Measurements from ENCODE around the gene HNRNPDL.
"Not testable (repeated sequence)": the region's sequence is repeated elsewhere in the genome, so short reads cannot be mapped to it uniquely, and the experiment has no call there.

Gene HNRNPDL

DNA sequence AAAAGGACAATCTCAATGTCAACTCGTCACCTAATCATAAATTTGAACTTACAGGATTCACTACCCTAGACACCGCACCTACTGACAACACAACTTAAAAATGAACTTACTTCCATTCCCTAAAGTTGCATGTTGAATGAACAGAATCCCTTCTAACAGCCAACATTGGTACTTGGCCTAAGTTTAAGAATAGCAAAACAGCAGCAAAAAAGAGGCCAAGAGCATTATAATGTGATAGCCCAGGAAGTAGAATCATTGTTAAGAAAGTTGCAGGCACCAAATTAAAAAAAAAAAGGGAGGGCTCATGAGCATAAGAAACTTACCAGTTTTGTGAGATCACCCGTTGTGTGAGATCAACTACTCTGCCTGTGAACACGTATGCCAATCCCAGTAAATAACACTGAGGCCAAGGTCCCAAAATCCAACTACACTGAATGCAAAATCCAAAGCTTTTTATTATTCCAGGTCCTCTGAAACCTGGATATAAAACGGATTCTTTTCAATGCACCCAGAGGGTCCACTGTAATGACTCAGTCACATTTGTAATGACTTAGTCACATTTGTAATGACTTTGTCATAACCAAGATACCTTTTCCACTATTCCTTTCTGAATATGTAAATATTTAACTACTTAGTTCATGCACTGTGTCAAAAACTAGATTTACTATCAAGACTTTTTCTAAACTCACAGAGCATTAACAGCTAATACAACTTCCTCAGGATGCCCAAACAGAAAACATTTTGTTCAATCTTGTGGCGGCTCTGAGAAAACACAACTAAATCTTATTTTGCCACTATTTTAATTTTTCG lies 6.8 kb downstream of the HNRNPDL start:
- Histone ChIP-seq H3K4me3 (ENCODE audit: insufficient read depth, low read depth, low read length, poor library complexity, severe bottlenecking) (no peak overlapping the region), H3K9me3 (ENCODE audit: control insufficient read depth, low read length) (no peaks in the 10 kb centered on the region), H3K27ac (ENCODE audit: insufficient read depth, low read length, poor library complexity, severe bottlenecking) (no peak overlapping the region), H3K4me1 (ENCODE audit: control insufficient read depth, insufficient read depth, low read length, poor library complexity, severe bottlenecking) (peaks cover 19% of the 10 kb centered on the region), H3K27me3 (replicated peaks; ENCODE audit: control insufficient read depth, insufficient read depth, low read length, poor library complexity, severe bottlenecking) (no peaks in the 10 kb centered on the region), H3K36me3 (ENCODE audit: control insufficient read depth, insufficient read depth, low read length) (peaks cover 42% of the 10 kb centered on the region)
- DNase-seq: no peak

GRCh38 chr4:82422616-82423015 lies 7.6 kb downstream of the HNRNPDL start:
- H3K9me3 ChIP-seq (ENCODE audit: control insufficient read depth, low read length): no peaks in the 10 kb centered on the region
- peaks cover 42% of the 10 kb centered on the region for H3K36me3 ChIP-seq (ENCODE audit: control insufficient read depth, insufficient read depth, low read length)
- H3K27me3 ChIP-seq (replicated peaks; ENCODE audit: control insufficient read depth, insufficient read depth, low read length, poor library complexity, severe bottlenecking): no peaks in the 10 kb centered on the region
- no peak overlapping the region for H3K27ac ChIP-seq (ENCODE audit: insufficient read depth, low read length, poor library complexity, severe bottlenecking)
- no peak for DNase-seq
- no peak overlapping the region for H3K4me3 ChIP-seq (ENCODE audit: insufficient read depth, low read depth, low read length, poor library complexity, severe bottlenecking)
- peaks cover 12% of the 10 kb centered on the region for H3K4me1 ChIP-seq (ENCODE audit: control insufficient read depth, insufficient read depth, low read length, poor library complexity, severe bottlenecking)

DNA sequence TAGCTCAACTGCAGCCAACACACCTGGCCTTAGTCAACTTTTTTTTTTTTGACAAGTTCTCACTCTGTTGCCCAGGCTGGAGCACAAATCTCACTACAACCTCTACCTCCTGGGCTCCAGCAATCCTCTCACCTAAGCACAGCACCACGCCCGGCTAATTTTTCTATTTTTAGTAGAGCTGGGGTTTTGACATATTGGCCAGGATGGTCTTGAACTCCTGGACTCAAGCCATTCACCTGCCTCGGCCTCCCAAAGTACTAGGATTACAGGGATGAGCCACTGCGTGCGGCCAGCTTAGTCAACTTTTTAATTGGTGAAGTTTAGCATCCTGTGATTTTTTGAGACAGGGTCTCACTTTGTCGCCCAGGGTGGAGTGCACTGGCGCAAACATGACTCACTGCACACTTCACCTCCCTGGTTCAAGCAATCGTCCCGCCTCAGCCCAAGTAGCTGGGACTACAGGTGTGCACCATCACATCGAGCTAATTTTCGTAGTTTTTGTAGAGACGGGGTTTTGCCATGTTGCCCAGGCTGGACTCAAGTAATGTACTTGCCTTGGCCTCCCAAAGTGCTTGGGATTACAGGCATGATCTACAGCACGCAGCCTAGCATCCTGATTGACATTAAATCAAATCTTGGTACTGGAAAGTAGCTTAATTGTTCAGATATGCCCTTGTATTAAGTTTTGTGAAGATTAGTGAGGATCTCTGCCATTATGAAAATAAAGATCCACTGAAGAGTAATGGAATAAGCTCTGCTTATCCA lies 8.3 kb downstream of the HNRNPDL start:
- DNase-seq: no peak
- Histone ChIP-seq H3K36me3 (ENCODE audit: control insufficient read depth, insufficient read depth, low read length) (peaks cover 42% of the 10 kb centered on the region), H3K27me3 (replicated peaks; ENCODE audit: control insufficient read depth, insufficient read depth, low read length, poor library complexity, severe bottlenecking) (no peaks in the 10 kb centered on the region), H3K27ac (ENCODE audit: insufficient read depth, low read length, poor library complexity, severe bottlenecking) (no peak overlapping the region), H3K4me1 (ENCODE audit: control insufficient read depth, insufficient read depth, low read length, poor library complexity, severe bottlenecking) (peaks cover 6% of the 10 kb centered on the region), H3K9me3 (ENCODE audit: control insufficient read depth, low read length) (no peaks in the 10 kb centered on the region), H3K4me3 (ENCODE audit: insufficient read depth, low read depth, low read length, poor library complexity, severe bottlenecking) (no peak overlapping the region)

DNA sequence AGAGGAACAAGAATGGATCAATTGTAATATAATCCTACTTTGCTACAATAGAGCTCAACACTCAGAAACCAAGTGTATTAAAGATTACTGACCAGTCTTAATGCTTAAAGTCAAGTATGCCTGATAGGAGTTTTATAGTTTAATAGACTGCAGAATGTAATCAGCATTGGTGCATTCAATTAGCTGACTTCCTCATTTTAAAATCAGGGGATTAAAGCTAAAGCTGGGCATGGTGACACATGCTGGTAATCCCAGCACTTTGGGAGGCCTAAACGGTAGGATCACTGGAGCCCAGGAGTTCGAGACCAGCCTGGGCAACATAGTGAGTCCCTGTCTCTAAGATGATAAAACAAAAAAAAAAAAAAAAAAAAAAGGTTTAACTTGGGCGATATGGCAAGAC lies 10.8 kb downstream of the HNRNPDL start:
- no peaks in the 10 kb centered on the region for H3K27me3 ChIP-seq (replicated peaks; ENCODE audit: control insufficient read depth, insufficient read depth, low read length, poor library complexity, severe bottlenecking)
- H3K9me3 ChIP-seq (ENCODE audit: control insufficient read depth, low read length): no peaks in the 10 kb centered on the region
- H3K27ac ChIP-seq (ENCODE audit: insufficient read depth, low read length, poor library complexity, severe bottlenecking): no peak overlapping the region
- H3K4me3 ChIP-seq (ENCODE audit: insufficient read depth, low read depth, low read length, poor library complexity, severe bottlenecking): no peak overlapping the region
- H3K4me1 ChIP-seq (ENCODE audit: control insufficient read depth, insufficient read depth, low read length, poor library complexity, severe bottlenecking): no peaks in the 10 kb centered on the region
- H3K36me3 ChIP-seq (ENCODE audit: control insufficient read depth, insufficient read depth, low read length): peaks cover 18% of the 10 kb centered on the region
- no peak for DNase-seq

DNA sequence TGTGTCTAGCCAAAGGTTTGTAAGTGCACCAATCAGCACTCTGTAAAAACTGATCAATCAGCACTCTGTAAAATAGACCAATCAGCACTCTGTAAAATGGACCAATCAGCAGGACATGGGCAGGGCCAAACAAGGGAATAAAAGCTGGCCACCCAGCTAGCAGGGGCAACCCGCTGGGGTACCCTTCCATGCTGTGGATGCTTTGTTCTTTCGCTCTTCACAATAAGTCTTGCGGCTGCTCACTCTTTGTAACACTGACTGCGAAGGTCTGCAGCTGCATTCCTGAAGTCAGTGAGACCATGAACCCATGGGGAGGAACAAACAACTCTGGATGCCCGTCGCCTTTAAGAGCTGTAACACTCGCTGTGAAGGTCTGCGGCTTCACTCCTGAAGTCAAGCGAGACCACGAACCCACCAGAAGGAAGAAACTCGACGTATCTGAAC lies 14.3 kb downstream of the HNRNPDL start:
- H3K27ac ChIP-seq (ENCODE audit: insufficient read depth, low read length, poor library complexity, severe bottlenecking): no peak overlapping the region
- no peaks in the 10 kb centered on the region for H3K36me3 ChIP-seq (ENCODE audit: control insufficient read depth, insufficient read depth, low read length)
- DNase-seq: no peak
- no peaks in the 10 kb centered on the region for H3K27me3 ChIP-seq (replicated peaks; ENCODE audit: control insufficient read depth, insufficient read depth, low read length, poor library complexity, severe bottlenecking)
- no peak overlapping the region for H3K4me3 ChIP-seq (ENCODE audit: insufficient read depth, low read depth, low read length, poor library complexity, severe bottlenecking)
- no peaks in the 10 kb centered on the region for H3K4me1 ChIP-seq (ENCODE audit: control insufficient read depth, insufficient read depth, low read length, poor library complexity, severe bottlenecking)
- no peaks in the 10 kb centered on the region for H3K9me3 ChIP-seq (ENCODE audit: control insufficient read depth, low read length)

DNA sequence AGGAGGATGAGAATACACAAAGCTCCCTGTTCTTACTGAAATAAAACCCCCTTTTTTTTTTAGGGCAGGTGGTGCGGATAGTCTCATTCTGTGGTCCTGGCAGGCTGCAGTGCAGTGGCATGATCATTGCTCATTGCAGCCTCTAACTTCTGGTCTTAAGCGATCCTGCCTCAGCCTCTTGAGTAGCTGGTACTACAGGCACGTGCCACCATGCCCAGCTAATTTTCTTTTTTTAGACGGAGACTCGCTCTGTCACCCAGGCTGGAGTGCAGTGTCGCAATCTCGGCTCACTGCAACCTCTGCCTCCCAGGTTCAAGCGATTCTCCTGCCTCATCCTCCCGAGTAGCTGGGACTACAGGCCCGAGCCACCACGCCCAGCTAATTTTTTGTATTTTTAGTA lies 15.2 kb downstream of the HNRNPDL start:
- not testable (repeated sequence) for DNase-seq; H3K4me1 ChIP-seq (ENCODE audit: control insufficient read depth, insufficient read depth, low read length, poor library complexity, severe bottlenecking); H3K27me3 ChIP-seq (replicated peaks; ENCODE audit: control insufficient read depth, insufficient read depth, low read length, poor library complexity, severe bottlenecking); H3K9me3 ChIP-seq (ENCODE audit: control insufficient read depth, low read length); H3K27ac ChIP-seq (ENCODE audit: insufficient read depth, low read length, poor library complexity, severe bottlenecking); H3K4me3 ChIP-seq (ENCODE audit: insufficient read depth, low read depth, low read length, poor library complexity, severe bottlenecking); H3K36me3 ChIP-seq (ENCODE audit: control insufficient read depth, insufficient read depth, low read length)

- Histone ChIP-seq H3K27me3 (replicated peaks; ENCODE audit: control insufficient read depth, insufficient read depth, low read length, poor library complexity, severe bottlenecking) (no peaks in the 10 kb centered on the region), H3K4me3 (ENCODE audit: insufficient read depth, low read depth, low read length, poor library complexity, severe bottlenecking) (no peak overlapping the region), H3K27ac (ENCODE audit: insufficient read depth, low read length, poor library complexity, severe bottlenecking) (no peak overlapping the region), H3K4me1 (ENCODE audit: control insufficient read depth, insufficient read depth, low read length, poor library complexity, severe bottlenecking) (no peaks in the 10 kb centered on the region), H3K36me3 (ENCODE audit: control insufficient read depth, insufficient read depth, low read length) (no peaks in the 10 kb centered on the region), H3K9me3 (ENCODE audit: control insufficient read depth, low read length) (no peaks in the 10 kb centered on the region)
- no peak for DNase-seq
These were observed 26.5 kb downstream of the HNRNPDL start for GRCh38 chr4:82403725-82404124.

GRCh38 chr4:82402196-82402775 lies 28.0 kb downstream of the HNRNPDL start:
- no peaks in the 10 kb centered on the region for H3K27me3 ChIP-seq (replicated peaks; ENCODE audit: control insufficient read depth, insufficient read depth, low read length, poor library complexity, severe bottlenecking)
- H3K9me3 ChIP-seq (ENCODE audit: control insufficient read depth, low read length): no peaks in the 10 kb centered on the region
- H3K27ac ChIP-seq (ENCODE audit: insufficient read depth, low read length, poor library complexity, severe bottlenecking): no peak overlapping the region
- no peaks in the 10 kb centered on the region for H3K4me1 ChIP-seq (ENCODE audit: control insufficient read depth, insufficient read depth, low read length, poor library complexity, severe bottlenecking)
- no peak for DNase-seq
- no peaks in the 10 kb centered on the region for H3K36me3 ChIP-seq (ENCODE audit: control insufficient read depth, insufficient read depth, low read length)
- H3K4me3 ChIP-seq (ENCODE audit: insufficient read depth, low read depth, low read length, poor library complexity, severe bottlenecking): no peak overlapping the region

- no peaks in the 10 kb centered on the region for H3K36me3 ChIP-seq (ENCODE audit: control insufficient read depth, insufficient read depth, low read length)
- no peaks in the 10 kb centered on the region for H3K4me1 ChIP-seq (ENCODE audit: control insufficient read depth, insufficient read depth, low read length, poor library complexity, severe bottlenecking)
- no peak for DNase-seq
- no peak overlapping the region for H3K4me3 ChIP-seq (ENCODE audit: insufficient read depth, low read depth, low read length, poor library complexity, severe bottlenecking)
- H3K9me3 ChIP-seq (ENCODE audit: control insufficient read depth, low read length): no peaks in the 10 kb centered on the region
- no peak overlapping the region for H3K27ac ChIP-seq (ENCODE audit: insufficient read depth, low read length, poor library complexity, severe bottlenecking)
- H3K27me3 ChIP-seq (replicated peaks; ENCODE audit: control insufficient read depth, insufficient read depth, low read length, poor library complexity, severe bottlenecking): no peaks in the 10 kb centered on the region
These were observed 28.7 kb downstream of the HNRNPDL start for GRCh38 chr4:82401600-82401999.

DNA sequence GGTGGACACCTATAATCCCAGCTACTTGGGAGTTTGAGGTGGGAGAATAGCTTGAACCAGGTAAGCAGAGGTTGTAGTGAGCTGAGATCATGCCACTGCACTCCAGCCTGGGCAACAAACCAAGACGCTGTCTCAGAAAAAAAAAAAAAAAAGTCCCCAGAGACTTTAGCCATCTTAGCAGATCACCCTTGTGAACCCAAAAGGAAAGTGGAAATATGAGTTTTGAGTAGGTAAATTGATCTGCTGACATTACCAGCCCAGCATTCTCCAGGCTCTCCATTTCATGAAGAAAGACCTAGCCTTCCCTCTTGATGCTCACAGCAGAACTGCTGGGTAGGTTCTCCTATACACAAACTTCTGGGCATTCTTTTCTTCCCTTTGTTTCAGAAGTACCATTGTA lies 32.0 kb downstream of the HNRNPDL start:
- no peak for DNase-seq
- Histone ChIP-seq H3K27ac (ENCODE audit: insufficient read depth, low read length, poor library complexity, severe bottlenecking) (no peak overlapping the region), H3K4me1 (ENCODE audit: control insufficient read depth, insufficient read depth, low read length, poor library complexity, severe bottlenecking) (no peaks in the 10 kb centered on the region), H3K27me3 (replicated peaks; ENCODE audit: control insufficient read depth, insufficient read depth, low read length, poor library complexity, severe bottlenecking) (no peaks in the 10 kb centered on the region), H3K4me3 (ENCODE audit: insufficient read depth, low read depth, low read length, poor library complexity, severe bottlenecking) (no peak overlapping the region), H3K9me3 (ENCODE audit: control insufficient read depth, low read length) (no peaks in the 10 kb centered on the region), H3K36me3 (ENCODE audit: control insufficient read depth, insufficient read depth, low read length) (no peaks in the 10 kb centered on the region)

All from effector memory CD4-positive, alpha-beta T cell (primary cell).